ENCODE data around the gene SUPT3H.
"Not testable (repeated sequence)": the region's sequence is repeated elsewhere in the genome, so short reads cannot be mapped to it uniquely, and the experiment has no call there.

Gene SUPT3H

GRCh38 chr6:45044510-45045252 lies 333.1 kb downstream of the SUPT3H start:
- Histone ChIP-seq H3K4me3 (no peak overlapping the region), H3K9me3 (no peaks in the 10 kb centered on the region), H3K4me1 (no peaks in the 10 kb centered on the region), H3K27me3 (no peaks in the 10 kb centered on the region), H3K36me3 (no peaks in the 10 kb centered on the region), H3K27ac (no peak overlapping the region)
- no peak for TF ChIP-seq CTCF (IDR thresholded peaks at IDR 0.05)
- DNase-seq, result no peak
- intact Hi-C loops (cut with DNase I; ENCODE audit: low total_unique reads), result no loop called here

DNA sequence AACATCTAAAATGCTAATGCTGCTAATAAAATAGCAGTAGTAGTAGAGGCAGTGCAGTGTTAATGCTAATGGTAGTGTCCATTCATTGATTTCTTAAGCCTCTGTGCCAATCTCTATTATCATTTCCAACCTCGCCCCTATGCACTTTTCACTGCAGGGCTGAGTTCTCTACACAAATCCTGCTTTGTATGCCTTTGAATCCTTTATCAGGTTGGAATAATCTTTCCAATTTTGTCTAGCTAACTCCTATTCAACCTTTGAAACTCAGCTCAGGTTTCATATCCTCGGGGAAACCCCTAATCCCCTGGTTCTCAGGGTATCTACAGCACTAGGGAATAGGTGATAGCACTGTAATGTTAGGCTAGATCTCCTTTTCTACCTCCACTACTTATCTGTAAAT lies 333.6 kb downstream of the SUPT3H start:
- intact Hi-C loops (cut with DNase I; ENCODE audit: low total_unique reads), result no loop called here
- H3K9me3 ChIP-seq, result no peaks in the 10 kb centered on the region
- no peak for TF ChIP-seq CTCF (IDR thresholded peaks at IDR 0.05)

DNA sequence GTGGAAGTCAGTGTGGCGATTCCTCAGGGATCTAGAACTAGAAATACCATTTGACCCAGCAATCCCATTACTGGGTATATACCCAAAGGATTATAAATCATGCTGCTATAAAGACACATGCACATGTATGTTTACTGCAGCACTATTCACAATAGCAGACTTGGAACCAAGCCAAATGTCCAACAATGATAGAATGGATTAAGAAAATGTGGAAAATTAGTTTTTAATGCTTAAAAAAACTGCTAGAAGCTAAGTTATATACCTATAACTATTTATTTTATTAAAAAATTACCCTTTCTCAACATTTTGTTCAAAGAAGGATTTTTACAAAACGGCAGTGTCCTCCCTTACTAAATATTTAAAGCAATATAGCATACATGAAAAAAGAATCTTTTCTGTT lies 335.1 kb downstream of the SUPT3H start:
- H3K9me3 ChIP-seq; H3K27me3 ChIP-seq; DNase-seq; H3K27ac ChIP-seq; H3K36me3 ChIP-seq; H3K4me3 ChIP-seq; H3K4me1 ChIP-seq; intact Hi-C loops (cut with DNase I; ENCODE audit: low total_unique reads): not testable (repeated sequence)

More for the DNA sequence above, 333.6 kb downstream of the SUPT3H start:
- DNase-seq, result no peak
- no peak overlapping the region for H3K4me3 ChIP-seq
- no peak overlapping the region for H3K27ac ChIP-seq
- no peaks in the 10 kb centered on the region for H3K36me3 ChIP-seq
- H3K27me3 ChIP-seq, result no peaks in the 10 kb centered on the region
- no peaks in the 10 kb centered on the region for H3K4me1 ChIP-seq

- no peak for TF ChIP-seq CTCF (IDR thresholded peaks at IDR 0.05)
- intact Hi-C loops (cut with DNase I; ENCODE audit: low total_unique reads), result no loop called here
- Histone ChIP-seq H3K36me3 (no peaks in the 10 kb centered on the region), H3K9me3 (no peaks in the 10 kb centered on the region), H3K27ac (no peak overlapping the region), H3K4me3 (no peak overlapping the region), H3K27me3 (no peaks in the 10 kb centered on the region), H3K4me1 (no peaks in the 10 kb centered on the region)
- no peak for DNase-seq
Observed at GRCh38 chr6:45038226-45038625, 339.5 kb downstream of the SUPT3H start.

- H3K36me3 ChIP-seq, result no peaks in the 10 kb centered on the region
- intact Hi-C loops (cut with DNase I; ENCODE audit: low total_unique reads), result no loop called here
- no peak overlapping the region for H3K27ac ChIP-seq
- no peak for DNase-seq
- H3K4me1 ChIP-seq, result no peaks in the 10 kb centered on the region
- no peak overlapping the region for H3K4me3 ChIP-seq
- H3K9me3 ChIP-seq, result no peaks in the 10 kb centered on the region
- no peaks in the 10 kb centered on the region for H3K27me3 ChIP-seq
- no peak for TF ChIP-seq CTCF (IDR thresholded peaks at IDR 0.05)
Observed at GRCh38 chr6:45036103-45036502, 341.6 kb downstream of the SUPT3H start.

- Histone ChIP-seq H3K36me3 (no peaks in the 10 kb centered on the region), H3K4me1 (no peaks in the 10 kb centered on the region), H3K27ac (no peak overlapping the region), H3K27me3 (no peaks in the 10 kb centered on the region), H3K4me3 (no peak overlapping the region), H3K9me3 (peaks cover 0 to 8% (median 0%) of the 10 kb centered on the region in 3 donors)
- no peak for DNase-seq
- TF ChIP-seq CTCF (IDR thresholded peaks at IDR 0.05), result no peak
- intact Hi-C loops (cut with DNase I; ENCODE audit: low total_unique reads), result no loop called here
Observed at GRCh38 chr6:45032426-45032825, 345.3 kb downstream of the SUPT3H start.

Data from tibial artery (tissue), 4 donors.